HG03565 (cell line): Measurements from ENCODE around the gene AGAP1.
A peak's percentile ranks its signal among the peaks of the same experiment; 100 is the strongest.

ENCODE experiments used
- ATAC-seq: cut with Tn5 transposase; IDR thresholded peaks from one replicate; pipeline ENCODE4 v1.9.1; 2021; ENCODE audit warnings: mild to moderate bottlenecking, moderate library complexity; ENCODE audit not compliant: unreplicated experiment

AGAP1 gene

GRCh38 chr2:235897992-235898391 is 404.1 kb downstream of the AGAP1 start:
- ATAC-seq = no peak

DNA sequence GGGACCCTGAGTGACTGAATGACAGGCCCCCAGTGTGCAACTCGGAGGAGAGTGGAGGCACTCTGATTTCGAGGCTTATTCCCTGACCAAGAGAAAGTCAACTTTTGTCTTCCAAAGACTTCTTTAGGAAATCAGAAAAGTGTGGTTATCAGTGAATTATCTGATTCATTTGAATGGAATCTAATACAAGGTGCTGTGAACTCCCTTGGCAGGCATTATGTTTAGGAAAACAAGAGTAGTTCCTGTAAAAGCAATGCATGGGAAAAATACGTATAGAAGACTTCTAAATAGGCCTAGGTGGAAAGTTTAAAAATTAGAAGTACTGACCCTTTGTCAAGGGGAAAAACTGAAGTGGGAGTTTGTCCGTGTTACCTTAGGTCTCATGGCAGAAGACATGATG is 404.9 kb downstream of the AGAP1 start:
- no peak for ATAC-seq

GRCh38 chr2:235900631-235901030 is 406.8 kb downstream of the AGAP1 start:
- ATAC-seq = no peak

DNA sequence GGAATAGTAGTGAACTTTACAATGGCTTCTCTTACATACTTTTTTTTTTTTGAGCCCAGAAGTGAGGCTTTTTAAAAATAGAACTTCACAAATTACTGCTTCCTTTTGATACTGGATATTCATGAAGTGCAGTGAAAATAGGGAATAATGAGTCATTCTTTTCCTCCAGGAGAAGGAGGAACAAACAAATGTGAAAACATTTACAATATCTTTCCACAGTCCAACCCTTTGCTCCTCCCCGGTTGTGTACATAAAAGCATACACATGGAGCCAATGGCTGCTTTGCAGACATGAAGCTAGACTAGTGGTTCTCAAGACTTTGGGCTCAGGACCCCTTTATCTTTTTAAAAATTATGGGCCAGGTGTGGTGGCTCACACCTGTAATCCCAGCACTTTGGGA is 407.4 kb downstream of the AGAP1 start:
- ATAC-seq = no peak

DNA sequence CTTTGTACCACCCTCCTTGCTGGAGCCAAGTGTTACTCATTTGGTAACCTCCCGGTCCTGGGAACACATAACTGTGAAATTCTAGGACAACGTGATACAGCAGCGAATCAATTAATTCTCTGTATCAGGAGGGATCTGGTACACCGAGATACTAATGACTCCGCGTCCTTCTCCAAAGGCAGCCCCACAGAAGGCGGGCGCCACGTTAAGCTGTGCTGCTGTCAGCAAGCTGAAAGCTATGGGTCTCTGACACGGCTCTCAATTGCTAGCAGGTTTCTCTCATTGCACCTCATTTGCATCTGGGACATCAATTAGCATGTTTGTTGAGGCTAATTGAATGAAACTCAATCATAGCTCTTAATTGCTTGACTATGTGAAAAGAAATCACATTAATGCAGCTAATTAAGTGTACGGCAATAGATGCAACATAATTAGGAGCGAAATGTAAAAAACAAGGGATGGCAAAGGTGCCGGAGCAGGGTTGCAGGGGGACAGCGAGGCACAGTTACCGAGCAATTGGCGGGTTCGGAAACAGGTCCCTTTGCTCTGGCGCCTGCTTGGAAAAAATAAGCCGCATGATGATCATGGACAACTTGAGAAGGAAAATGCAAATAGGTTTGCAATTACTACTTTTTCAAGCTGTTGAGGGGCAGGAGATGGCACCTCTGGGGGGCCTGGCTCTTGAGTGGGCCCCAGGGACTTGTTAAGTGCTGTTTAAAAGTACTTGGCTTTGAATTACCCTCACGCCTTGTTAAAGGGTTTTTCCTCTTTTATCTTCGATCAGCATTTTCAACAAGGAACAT is 410.1 kb downstream of the AGAP1 start:
- ATAC-seq = no peak

GRCh38 chr2:235904585-235904931 is 410.7 kb downstream of the AGAP1 start:
- no peak for ATAC-seq

DNA sequence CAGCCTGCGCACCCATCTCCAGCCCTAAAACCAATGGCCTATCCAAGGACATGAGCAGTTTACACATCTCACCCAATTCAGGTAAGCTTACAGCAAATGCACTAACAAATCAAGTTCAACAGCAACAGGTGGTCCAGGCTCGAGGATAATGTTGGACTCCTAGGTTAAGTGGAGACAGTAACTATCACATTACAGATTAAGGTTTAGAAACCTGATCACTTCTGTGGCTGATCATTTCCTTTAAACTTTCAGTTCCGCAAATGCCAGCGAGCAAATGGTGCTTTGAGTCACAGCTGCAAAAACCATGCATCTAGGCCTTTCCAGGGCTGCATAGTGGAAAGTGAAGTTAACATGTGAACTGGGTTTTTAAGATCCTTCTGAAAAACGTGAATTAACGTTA is 415.0 kb downstream of the AGAP1 start:
- ATAC-seq = peak; percentile 89

DNA sequence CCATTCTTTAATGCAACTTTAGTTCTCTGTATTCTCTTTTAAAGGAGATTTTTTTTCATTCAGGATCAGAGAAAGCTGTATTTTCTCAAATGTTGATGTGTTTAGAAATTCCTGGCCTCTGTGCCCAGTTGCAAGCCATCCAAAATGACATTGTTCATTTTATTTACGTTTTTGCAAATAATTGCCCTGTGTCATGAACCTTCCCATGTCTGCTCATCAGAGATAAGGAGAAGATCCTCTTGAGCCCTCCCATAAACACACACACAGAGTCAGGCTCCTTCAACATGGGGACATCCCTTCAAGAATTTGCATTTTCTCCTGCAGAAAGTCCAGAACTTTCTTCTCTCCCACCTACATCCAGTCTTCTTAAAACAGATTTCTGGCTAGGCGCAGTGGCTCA is 415.5 kb downstream of the AGAP1 start:
- no peak for ATAC-seq

DNA sequence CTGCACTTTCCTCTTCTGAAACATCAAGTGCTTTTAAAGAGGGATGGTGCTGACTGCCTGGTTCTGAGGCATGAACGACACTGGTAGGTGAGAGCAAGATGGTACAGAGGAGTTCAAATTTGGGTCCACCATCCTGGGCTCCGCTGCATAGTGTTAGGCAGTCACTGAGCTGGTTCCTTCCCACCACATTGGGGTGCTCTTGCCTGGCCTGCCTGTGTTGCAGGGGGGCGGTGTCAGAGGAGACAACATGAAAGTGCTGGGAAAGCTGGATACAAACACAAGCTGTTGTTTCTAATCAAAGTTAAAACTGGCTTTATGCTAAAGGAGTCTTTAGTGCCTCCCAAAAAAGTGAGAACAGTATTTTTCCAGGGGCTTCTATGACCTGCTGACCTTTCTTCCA is 416.2 kb downstream of the AGAP1 start:
- ATAC-seq = no peak

DNA sequence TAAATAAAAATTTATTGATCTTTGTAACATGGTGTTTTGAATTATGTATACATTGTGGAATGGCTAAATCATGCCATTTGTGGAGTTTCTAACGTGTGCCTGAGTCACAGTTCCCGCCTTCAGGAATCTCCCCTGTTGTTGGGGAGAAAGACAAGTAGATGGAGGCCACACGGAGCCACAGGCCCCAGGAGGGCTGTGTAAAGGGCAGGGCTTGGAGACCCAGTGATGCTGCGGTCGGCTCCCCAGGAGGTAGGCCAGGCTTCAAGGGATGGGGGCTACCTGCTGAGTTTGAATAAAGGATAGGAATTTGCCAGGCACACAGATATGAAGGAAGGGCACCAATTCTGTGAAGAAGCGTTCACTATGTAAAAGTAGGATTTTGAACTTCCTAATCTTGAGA is 417.3 kb downstream of the AGAP1 start:
- no peak for ATAC-seq

DNA sequence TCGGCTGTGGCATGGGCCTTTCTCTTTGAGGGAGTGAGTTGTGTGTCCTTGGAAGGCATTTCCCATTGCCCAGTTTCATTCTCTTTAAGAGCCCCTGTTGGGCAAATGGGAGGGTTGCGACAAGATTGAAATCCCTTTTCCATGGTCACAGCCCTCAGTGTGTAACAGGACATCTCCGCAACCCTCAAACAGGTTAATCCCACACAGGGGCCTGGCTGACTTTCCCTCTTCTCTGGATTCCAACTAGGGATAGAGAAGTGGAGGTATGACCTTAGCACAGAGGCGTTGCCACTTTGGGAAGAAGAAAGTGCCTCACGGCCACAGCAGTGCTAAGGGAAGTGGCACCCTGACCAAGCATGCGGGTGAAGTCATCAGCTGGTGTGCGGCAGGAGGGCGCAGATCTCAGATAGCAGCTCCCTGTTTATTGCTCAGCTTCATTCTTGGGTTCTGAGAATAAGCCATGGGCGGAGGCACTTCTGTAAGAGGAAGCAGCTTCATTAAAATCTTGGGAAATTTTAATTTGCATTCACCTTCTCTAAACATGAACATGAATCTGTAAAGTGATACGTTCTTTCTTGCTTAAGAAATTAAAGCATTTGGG is 417.9 kb downstream of the AGAP1 start:
- ATAC-seq = no peak

GRCh38 chr2:235914756-235915155 is 420.9 kb downstream of the AGAP1 start:
- no peak for ATAC-seq

DNA sequence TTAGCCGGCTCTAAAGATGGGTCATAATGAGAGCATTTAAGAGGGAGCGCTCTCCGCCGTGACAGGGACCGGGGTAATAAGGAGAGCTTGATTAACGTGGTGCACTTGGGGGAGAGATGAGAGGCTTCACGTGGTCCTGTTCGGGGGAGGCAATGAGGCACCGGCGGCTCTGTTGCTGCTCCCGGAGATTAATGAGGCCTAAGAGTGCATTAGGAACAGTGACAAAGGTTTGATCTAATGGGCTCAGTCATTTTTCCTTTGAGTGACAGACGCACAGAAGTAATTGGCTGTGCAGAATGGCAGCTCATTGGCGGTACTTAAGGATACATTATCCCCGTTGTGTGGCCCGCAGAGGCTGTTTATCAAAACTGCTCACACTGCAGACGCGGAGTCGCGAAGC is 423.7 kb downstream of the AGAP1 start:
- ATAC-seq = no peak

DNA sequence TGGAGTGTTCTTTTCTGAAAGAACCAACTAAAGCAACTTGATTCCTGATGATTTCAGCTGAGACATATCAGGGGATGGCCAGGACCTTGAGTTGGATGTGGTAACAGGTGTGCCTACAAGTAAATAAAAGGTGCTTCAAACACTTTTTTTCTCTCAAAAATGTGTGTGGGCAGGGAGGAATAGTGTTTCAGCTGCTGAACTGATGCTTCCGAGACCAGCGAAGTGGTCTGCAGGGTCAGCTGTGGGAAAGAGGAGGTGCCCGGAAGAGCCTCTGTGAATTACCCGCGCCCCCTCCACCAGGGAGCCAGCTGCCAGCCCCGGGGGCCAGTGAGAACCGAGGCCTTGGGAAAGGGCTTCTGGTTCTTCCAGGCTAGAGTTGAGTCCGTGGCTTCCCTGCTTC is 425.0 kb downstream of the AGAP1 start:
- ATAC-seq = no peak

- no peak for ATAC-seq
Measured at GRCh38 chr2:235920216-235920865, 426.5 kb downstream of the AGAP1 start.

GRCh38 chr2:235921508-235922191 is 427.8 kb downstream of the AGAP1 start:
- no peak for ATAC-seq

- no peak for ATAC-seq
Measured at GRCh38 chr2:235922839-235923238, 429.0 kb downstream of the AGAP1 start.

DNA sequence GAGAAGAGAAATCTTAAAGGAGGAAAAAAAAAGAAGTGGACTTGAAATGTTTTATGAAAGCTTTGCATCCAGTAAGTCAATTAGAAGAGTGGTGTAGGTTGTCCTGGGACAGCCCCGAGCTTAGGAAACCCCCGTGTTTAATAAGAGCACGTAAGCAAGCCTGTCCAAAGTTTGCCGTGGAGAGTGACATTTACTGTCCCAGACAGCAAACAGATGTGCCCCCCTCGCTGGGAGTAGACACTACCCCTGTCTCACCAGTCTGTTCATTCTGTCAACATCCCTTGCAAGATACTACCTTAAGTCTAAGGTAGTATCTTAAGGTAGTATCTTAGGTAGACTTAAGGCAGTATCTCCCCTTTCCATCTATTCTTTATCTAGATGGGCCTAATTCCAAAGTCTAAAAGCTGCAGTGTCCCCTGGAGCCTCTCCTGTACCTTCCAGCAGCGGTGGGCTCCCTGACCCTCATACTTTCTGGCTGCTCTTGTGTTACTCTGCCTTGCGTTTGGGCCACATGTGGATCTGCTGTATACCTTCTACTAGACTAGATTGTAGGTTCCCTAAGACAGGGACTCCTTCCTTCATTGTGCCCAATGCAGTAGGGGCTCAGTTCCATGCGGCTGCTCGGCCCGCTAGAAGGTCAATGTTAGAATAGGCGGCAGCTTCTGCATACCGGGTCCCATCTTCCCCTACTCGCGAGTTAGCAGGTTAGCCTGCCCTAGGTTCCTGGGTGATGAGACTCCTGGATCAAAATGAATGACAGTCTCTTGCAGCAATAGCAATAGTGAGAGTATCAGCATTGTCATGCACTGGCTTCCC is 430.2 kb downstream of the AGAP1 start:
- ATAC-seq = no peak

DNA sequence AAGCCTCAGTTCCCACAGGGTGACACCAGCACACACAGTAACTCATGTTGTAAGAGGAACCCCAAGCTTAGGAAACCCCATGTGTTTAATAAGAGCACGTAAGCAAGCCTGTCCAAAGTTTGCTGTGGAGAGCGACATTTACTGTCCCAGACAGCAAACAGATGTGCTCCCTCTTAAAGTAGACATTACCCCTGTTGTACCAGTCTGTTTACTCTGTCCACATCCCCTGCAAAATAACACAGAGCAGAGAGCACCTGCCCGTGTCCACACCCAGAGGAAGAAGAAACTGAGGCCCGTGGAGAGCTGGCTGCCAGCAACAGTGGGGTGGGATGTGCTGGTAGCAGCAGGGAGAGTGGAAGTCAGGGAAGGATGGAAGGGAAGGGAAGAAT is 430.8 kb downstream of the AGAP1 start:
- ATAC-seq = no peak

- ATAC-seq = no peak
Measured at GRCh38 chr2:235925250-235925919, 431.5 kb downstream of the AGAP1 start.
